ENCODE measurements around the gene ADIPOQ. TPM values are rescaled to one million over a fixed set of nuclear protein-coding genes. Genes with fewer than 3 reads are reported as not detected.
"Not testable (repeated sequence)": the region's sequence is repeated elsewhere in the genome, so short reads cannot be mapped to it uniquely, and the experiment has no call there.

ADIPOQ gene
- total RNA-seq, 1 donor from 2014 or later: not detected

GRCh38 chr3:186902713-186903112, 60.2 kb downstream of the ADIPOQ start:
- ATAC-seq (no peak), DNase-seq (no peak)
- Histone ChIP-seq H3K36me3 (no peaks in the 10 kb centered on the region), H3K27ac (no peak overlapping the region), H3K27me3 (ENCODE audit: low read depth) (no peaks in the 10 kb centered on the region), H3K4me1 (peaks cover 5% of the 10 kb centered on the region), H3K9me3 (no peaks in the 10 kb centered on the region), H3K4me3 (no peak overlapping the region)
- intact Hi-C loops (cut with DNase I): no loop called here
- TF ChIP-seq CTCF (IDR thresholded peaks at IDR 0.05): no peak

DNA sequence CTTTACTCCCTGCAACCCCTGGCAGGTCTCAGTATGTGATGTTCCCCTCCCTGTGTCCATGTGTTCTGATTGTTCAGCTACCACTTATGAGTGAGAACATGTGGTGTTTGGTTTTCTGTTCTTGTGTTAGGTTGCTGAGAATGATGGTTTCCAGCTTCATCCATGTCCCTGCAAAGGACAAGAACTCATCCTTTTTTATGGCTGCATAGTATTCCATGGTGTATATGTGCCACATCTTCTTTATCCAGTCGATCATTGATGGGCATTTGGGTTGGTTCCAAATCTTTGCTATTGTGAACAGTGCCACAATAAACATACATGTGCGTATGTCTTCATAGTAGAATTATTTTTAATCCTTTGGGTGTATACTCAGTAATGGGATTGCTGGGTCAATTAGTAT, 61.2 kb downstream of the ADIPOQ start:
- ATAC-seq; H3K36me3 ChIP-seq; H3K9me3 ChIP-seq; H3K27ac ChIP-seq; DNase-seq; H3K27me3 ChIP-seq (ENCODE audit: low read depth); H3K4me3 ChIP-seq; H3K4me1 ChIP-seq; intact Hi-C loops (cut with DNase I): not testable (repeated sequence)

DNA sequence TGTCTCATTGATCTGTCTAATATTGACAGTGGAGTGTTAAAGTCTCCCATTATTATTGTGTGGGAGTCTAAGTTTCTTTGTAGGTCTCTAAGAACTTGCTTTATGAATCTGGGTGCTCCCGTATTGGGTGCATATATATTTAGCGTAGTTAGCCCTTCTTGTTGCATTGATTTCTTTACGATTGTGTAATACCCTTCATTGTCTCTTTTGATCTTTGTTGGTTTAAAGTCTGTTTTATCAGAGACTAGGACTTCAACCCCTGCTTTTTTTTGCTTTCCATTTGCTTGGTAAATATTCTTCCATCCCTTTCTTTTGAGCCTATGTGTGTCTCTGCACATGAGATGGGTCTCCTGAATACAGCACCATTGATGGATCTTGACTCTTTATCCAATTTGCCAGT, 64.6 kb downstream of the ADIPOQ start:
- DNase-seq; H3K4me3 ChIP-seq; H3K27ac ChIP-seq; ATAC-seq; H3K36me3 ChIP-seq; intact Hi-C loops (cut with DNase I); H3K4me1 ChIP-seq; H3K27me3 ChIP-seq (ENCODE audit: low read depth); H3K9me3 ChIP-seq: not testable (repeated sequence)

Other genes with a start within 250 kb of the ADIPOQ start
- not detected for gene AHSG, start 229.7 kb upstream of the ADIPOQ start, total RNA-seq
- not detected for gene FETUB, start 202.3 kb upstream of the ADIPOQ start, total RNA-seq
- not detected for gene HRG, start 176.7 kb upstream of the ADIPOQ start, total RNA-seq
- not detected for gene KNG1, start 125.4 kb upstream of the ADIPOQ start, total RNA-seq
- 424 TPM for gene EIF4A2, start 59.1 kb upstream of the ADIPOQ start, total RNA-seq
- gene RFC4, start 36.2 kb upstream of the ADIPOQ start, total RNA-seq: 8.4 TPM
- 72.7 TPM for gene ST6GAL1, start 87.8 kb downstream of the ADIPOQ start, total RNA-seq